ENCODE data around the gene GJA4. TPM values are rescaled to one million over a fixed set of nuclear protein-coding genes. Genes with fewer than 3 reads are reported as not detected.

Gene GJA4
- total RNA-seq, 2 donors from 2014 or later, result 2.3 to 3.5 TPM

DNA sequence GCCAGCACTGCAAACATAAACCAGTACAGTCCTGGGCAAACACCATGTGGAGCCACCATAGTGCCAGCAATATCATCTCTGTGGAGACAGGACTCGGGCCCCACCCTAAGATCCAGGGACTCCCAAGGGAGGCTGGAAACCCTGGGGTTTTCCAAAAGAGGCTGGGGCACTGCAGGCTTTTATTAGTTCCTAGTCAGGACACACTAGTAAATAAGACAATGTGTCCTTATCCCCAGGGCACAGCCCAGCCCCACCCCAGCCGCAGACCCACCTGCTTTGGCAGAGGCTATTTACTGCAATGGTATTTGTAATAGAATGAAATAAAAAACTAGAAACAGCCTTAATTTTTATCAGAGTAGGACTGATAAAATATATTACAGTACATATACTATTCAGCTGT lies 12.3 kb upstream of the GJA4 start:
- Histone ChIP-seq H3K9me3 (no peaks in the 10 kb centered on the region), H3K4me1 (no peaks in the 10 kb centered on the region), H3K9ac (ENCODE audit: low read depth in 2 of 2, low read length in 2 of 2) (no peak overlapping the region), H3K27ac (no peak overlapping the region), H3K27me3 (peaks cover 12% of the 10 kb centered on the region), H3K4me3 (no peak overlapping the region), H3K36me3 (no peaks in the 10 kb centered on the region)
- TF ChIP-seq, protein P1, sequence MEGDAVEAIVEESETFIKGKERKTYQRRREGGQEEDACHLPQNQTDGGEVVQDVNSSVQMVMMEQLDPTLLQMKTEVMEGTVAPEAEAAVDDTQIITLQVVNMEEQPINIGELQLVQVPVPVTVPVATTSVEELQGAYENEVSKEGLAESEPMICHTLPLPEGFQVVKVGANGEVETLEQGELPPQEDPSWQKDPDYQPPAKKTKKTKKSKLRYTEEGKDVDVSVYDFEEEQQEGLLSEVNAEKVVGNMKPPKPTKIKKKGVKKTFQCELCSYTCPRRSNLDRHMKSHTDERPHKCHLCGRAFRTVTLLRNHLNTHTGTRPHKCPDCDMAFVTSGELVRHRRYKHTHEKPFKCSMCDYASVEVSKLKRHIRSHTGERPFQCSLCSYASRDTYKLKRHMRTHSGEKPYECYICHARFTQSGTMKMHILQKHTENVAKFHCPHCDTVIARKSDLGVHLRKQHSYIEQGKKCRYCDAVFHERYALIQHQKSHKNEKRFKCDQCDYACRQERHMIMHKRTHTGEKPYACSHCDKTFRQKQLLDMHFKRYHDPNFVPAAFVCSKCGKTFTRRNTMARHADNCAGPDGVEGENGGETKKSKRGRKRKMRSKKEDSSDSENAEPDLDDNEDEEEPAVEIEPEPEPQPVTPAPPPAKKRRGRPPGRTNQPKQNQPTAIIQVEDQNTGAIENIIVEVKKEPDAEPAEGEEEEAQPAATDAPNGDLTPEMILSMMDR (IDR thresholded peaks at IDR 0.05), result no peak
- DNase-seq, result peak; percentile 40
- intact Hi-C loops (cut with DNase I), result no loop called here

DNA sequence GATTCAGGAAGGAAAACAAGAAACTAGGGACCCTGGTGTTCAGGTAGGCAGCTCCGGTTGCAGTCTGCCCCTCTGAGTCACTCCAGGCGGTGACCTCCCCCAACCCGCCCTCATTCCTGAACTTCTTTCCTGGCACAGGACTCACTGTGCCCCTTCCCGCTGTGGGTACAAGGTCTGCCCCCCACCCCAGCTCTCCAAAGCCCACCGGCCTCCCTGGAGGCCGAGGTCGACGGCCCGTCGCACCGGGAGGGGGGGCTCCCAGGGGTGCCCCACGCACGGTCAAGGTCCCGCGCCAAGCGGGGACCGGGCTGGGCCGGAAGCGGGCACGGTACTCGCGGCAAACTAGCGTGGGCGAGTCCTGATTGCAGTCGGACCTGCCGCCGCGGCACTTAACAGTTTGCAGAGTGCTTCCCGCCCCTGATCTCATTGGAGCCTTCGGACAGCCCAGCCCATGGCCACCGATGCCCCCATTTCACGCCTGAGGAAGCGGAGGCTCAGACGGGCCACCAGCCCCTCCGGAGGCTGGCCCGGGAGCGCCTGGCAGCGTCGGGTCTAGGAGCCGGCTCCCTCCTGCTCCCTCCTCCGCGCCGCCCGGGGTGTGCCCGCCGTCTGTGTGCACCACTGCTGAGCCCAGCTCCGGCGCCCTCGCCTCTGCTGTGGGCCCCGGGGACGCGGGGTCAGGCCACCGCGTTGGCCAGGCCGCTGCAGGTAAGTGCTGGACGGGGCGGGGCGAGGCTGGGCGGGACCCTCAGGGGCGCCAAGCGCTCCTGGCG lies 11.5 kb upstream of the GJA4 start, which contains the start of gene GJB3:
Gene GJB3, plus strand, starts transcription at position 144 of the 773 bp plus-strand sequence. CDS start 3,549 bp downstream, outside the sequence.
- DNase-seq, result peak; percentile 47
- peak within 1 kb of the TSS; percentile 50 to 53 for H3K9ac ChIP-seq (ENCODE audit: low read depth in 2 of 2, low read length in 2 of 2)
- no peaks in the 10 kb centered on the region for H3K4me1 ChIP-seq
- TF ChIP-seq, protein P1 (IDR thresholded peaks at IDR 0.05), result no peak
- intact Hi-C loops (cut with DNase I), result no loop called here
- H3K4me3 ChIP-seq, result peak within 1 kb of the TSS; percentile 31
- no peaks in the 10 kb centered on the region for H3K36me3 ChIP-seq
- peak within 1 kb of the TSS; percentile 58 for H3K27ac ChIP-seq
- no peaks in the 10 kb centered on the region for H3K9me3 ChIP-seq
- peaks cover 12% of the 10 kb centered on the region for H3K27me3 ChIP-seq

DNA sequence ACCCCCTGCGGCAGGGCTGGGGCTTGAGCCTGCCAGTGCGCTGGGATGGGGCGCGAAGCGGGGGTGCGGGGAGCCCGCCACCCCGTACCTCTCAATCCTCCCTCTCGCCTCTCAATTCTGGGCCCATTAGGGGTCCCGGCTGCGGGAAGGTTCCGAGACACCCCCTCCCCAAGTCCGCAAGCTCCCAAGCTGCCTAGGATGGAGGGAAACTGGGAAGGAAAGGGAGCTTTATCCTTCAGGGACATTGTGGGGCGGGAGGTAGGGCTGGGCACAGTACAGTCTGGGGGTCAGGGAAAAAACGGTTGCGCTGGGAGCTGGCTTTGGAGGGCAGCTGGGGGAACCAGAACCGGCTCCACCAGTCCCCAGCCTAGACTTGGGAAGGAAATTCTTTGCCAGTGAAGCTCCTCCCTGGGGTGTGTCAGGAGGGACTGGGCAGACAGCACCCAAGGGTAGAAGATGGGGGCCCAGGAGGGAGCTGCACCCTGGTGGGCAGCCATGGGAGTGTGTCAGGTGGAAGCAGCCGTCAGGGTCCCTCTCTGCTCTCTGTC lies 10.9 kb upstream of the GJA4 start:
- H3K9me3 ChIP-seq, result no peaks in the 10 kb centered on the region
- peak overlapping the region; percentile 31 for H3K4me3 ChIP-seq
- peaks cover 12% of the 10 kb centered on the region for H3K27me3 ChIP-seq
- TF ChIP-seq, protein P1 (IDR thresholded peaks at IDR 0.05), result no peak
- H3K36me3 ChIP-seq, result no peaks in the 10 kb centered on the region
- H3K27ac ChIP-seq, result peak overlapping the region; percentile 58
- H3K4me1 ChIP-seq, result no peaks in the 10 kb centered on the region
- intact Hi-C loops (cut with DNase I), result no loop called here
- peak overlapping the region in 1 of 2 donors; percentile 53 for H3K9ac ChIP-seq (ENCODE audit: low read depth in 2 of 2, low read length in 2 of 2)
- DNase-seq, result peak; percentile 83

DNA sequence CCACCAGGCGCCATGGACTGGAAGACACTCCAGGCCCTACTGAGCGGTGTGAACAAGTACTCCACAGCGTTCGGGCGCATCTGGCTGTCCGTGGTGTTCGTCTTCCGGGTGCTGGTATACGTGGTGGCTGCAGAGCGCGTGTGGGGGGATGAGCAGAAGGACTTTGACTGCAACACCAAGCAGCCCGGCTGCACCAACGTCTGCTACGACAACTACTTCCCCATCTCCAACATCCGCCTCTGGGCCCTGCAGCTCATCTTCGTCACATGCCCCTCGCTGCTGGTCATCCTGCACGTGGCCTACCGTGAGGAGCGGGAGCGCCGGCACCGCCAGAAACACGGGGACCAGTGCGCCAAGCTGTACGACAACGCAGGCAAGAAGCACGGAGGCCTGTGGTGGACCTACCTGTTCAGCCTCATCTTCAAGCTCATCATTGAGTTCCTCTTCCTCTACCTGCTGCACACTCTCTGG lies 8.0 kb upstream of the GJA4 start:
- no peak for DNase-seq
- no peak overlapping the region for H3K4me3 ChIP-seq
- no peak overlapping the region for H3K9ac ChIP-seq (ENCODE audit: low read depth in 2 of 2, low read length in 2 of 2)
- TF ChIP-seq, protein P1 (IDR thresholded peaks at IDR 0.05), result no peak
- H3K27ac ChIP-seq, result no peak overlapping the region
- peaks cover 12% of the 10 kb centered on the region for H3K27me3 ChIP-seq
- no peaks in the 10 kb centered on the region for H3K36me3 ChIP-seq
- intact Hi-C loops (cut with DNase I), result loop anchor here (5.0 kb wide), 1 partner anchor 83 kb away; no protein-coding TSS in a partner anchor
- H3K4me1 ChIP-seq, result no peaks in the 10 kb centered on the region
- no peaks in the 10 kb centered on the region for H3K9me3 ChIP-seq

DNA sequence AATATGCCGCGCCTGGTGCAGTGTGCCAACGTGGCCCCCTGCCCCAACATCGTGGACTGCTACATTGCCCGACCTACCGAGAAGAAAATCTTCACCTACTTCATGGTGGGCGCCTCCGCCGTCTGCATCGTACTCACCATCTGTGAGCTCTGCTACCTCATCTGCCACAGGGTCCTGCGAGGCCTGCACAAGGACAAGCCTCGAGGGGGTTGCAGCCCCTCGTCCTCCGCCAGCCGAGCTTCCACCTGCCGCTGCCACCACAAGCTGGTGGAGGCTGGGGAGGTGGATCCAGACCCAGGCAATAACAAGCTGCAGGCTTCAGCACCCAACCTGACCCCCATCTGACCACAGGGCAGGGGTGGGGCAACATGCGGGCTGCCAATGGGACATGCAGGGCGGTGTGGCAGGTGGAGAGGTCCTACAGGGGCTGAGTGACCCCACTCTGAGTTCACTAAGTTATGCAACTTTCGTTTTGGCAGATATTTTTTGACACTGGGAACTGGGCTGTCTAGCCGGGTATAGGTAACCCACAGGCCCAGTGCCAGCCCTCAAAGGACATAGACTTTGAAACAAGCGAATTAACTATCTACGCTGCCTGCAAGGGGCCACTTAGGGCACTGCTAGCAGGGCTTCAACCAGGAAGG lies 7.4 kb upstream of the GJA4 start:
- intact Hi-C loops (cut with DNase I), result loop anchor here (5.0 kb wide), 1 partner anchor 82 kb away; no protein-coding TSS in a partner anchor
- TF ChIP-seq, protein P1 (IDR thresholded peaks at IDR 0.05), result no peak
- no peak for DNase-seq
- Histone ChIP-seq H3K9me3 (no peaks in the 10 kb centered on the region), H3K4me1 (no peaks in the 10 kb centered on the region), H3K27ac (no peak overlapping the region), H3K36me3 (no peaks in the 10 kb centered on the region), H3K9ac (ENCODE audit: low read depth in 2 of 2, low read length in 2 of 2) (no peak overlapping the region), H3K4me3 (no peak overlapping the region), H3K27me3 (peaks cover 12% of the 10 kb centered on the region)

Measured in colonic mucosa (tissue), 4 donors.